HG03342 (cell line): ENCODE measurements around the gene DUSP21.
"Not testable (repeated sequence)": the region's sequence is repeated elsewhere in the genome, so short reads cannot be mapped to it uniquely, and the experiment has no call there.

Source experiments
- ATAC-seq: cut with Tn5 transposase; IDR thresholded peaks from one replicate; pipeline ENCODE4 v1.9.1; 2021; ENCODE audit warnings: mild to moderate bottlenecking, moderate library complexity; ENCODE audit not compliant: unreplicated experiment

DUSP21 gene

DNA sequence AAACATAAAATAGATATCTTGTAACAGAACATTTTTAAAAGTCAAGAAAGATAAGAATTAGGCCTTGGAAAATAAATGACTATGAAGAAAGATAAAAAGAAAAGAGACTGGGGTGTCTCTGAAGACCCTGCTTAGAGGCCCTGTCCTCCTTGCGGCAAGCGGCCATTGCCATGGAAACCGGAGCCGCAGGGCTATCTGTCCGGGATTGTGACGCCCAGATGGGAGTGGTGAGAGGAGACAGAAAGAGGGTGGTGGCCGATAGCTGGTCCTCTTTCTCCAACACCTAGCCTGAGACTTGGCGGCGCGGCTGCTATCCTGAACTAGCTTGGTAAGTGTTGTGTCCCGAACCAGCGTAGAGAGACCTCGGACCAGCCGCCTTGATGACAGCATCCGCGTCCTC, at the start of gene DUSP21:
Gene DUSP21, plus strand, starts transcription at position 269 of the 400 bp plus-strand sequence. Its CDS starts 112 bp downstream, at position 381.
- no peak for ATAC-seq

DNA sequence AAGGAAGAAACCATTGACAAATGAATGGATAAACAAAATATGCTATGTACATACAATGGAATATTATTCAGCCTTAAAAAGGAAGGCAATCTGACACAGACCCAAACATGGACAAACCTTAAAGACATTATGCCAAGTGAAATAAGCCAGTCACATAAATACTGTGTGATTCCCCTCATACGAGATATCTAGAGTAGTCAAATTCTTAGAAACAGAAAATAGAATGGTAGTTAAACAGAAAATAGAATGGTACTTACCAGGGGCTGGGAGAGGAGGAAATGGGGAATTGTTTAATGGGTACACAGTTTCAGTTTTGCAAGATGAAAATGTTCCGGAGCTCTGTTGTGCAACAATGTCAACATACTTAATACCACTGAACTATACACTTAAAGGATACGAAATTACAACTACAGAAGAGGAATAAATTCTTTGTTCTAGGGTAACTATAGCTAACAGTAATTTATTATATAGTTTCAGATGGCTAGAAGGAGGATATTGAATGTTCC, 47.8 kb upstream of the DUSP21 start:
- no peak for ATAC-seq

DNA sequence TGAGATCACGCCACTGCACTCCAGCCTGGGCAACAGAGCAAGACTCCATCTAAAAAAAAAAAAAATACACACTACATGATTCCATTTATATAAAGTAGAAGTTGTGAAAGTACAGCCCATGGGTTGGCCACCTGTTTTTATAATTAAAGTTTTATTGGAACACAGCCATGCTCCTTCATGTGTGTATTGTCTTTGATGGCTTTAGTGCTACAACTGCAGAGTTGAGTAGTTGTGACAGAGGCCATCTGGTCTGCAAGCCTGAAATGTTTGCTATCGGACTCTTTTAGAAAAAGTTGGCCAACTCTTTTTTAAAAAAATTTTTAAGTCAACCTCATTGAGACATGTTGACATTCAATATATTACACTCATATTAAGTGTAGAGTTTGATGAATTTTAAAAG, 41.2 kb upstream of the DUSP21 start:
- no peak for ATAC-seq

GRCh38 chrX:44815681-44816080, 28.1 kb upstream of the DUSP21 start:
- no peak for ATAC-seq

GRCh38 chrX:44816367-44816766, 27.5 kb upstream of the DUSP21 start:
- no peak for ATAC-seq

DNA sequence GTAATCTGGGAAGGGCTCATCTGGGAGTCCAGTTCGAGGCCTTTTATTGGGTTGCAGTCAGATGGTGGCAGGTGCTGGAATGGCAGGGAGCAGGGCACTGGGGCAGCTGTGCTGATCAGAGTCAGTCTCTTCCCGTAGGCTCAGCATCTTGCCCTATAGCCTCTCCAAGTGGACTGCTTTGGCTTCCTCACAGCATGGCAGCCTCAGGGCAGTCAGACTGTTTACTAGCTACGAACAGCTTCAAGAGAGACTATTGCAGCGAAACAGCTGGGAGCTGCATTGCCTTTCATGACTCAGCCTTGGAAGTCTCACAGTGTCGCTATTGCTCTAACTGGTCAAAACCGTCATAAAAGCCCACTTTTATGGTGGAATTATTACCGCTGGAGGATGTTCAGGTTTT, 26.8 kb upstream of the DUSP21 start:
- no peak for ATAC-seq

- ATAC-seq = no peak
Measured at GRCh38 chrX:44822601-44823000, 21.2 kb upstream of the DUSP21 start.

DNA sequence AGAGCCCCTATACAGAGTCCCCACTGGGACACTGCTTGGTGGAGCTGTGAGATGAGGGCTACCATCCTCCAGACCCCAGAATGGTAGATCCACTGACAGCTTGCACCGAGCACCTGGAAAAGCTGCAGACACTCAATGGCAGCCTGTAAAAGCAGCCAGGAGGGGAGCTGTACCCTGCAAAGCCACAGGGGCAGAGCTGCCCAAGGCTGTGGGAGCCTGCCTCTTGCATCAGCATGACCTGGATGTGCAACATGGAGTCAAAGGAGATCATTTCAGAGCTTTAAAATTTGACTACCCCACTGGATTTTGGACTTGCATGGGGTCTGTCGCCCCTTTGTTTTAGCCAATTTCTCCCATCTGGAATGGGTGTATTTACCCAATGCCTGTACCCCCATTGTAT, 20.6 kb upstream of the DUSP21 start:
- not testable (repeated sequence) for ATAC-seq

DNA sequence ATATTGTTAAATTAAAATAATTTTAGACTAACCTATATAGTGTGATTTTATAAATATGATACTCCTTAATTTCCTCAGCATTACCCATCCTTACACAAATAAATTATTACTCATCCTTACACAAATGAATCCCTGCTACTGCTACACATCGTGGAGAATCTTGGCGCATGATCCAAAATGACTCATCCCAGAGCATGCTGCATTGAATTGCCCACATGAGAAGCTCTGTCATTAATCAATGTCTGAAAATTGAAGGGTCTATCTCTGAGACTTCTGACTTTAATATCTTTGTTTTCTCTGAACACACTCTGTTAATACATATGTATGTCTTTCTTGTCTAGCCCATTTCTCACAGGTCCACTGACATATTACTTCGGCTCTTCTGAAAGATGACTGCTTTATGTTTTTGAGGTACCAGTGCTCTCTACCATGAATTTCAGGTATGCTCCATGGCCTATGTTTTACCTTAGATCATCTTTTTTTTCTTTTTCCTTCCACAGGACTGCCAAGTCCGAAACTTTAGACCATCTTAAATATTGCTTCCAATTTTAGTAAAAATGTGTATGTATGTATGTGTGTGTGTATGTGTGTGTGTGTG, 15.7 kb upstream of the DUSP21 start:
- ATAC-seq = no peak

DNA sequence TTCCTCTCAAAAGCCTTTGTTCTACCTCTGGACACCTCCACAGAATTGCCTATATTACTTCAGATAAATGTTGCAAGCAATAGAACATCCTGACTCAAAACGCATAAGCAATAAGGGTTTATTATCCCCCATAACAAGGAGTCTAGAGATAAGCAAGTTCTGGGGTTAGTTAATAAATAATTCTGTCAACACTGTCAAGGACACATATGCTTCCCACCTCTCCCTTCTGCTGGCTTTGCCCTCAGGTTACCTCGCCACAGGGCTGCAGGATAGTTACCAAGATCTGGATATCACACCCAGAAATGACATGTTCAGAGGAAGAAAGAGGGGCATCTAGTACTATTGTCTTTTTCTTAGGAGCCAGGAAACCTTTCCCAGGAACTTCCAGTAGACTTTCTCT, 14.0 kb upstream of the DUSP21 start:
- ATAC-seq = no peak

DNA sequence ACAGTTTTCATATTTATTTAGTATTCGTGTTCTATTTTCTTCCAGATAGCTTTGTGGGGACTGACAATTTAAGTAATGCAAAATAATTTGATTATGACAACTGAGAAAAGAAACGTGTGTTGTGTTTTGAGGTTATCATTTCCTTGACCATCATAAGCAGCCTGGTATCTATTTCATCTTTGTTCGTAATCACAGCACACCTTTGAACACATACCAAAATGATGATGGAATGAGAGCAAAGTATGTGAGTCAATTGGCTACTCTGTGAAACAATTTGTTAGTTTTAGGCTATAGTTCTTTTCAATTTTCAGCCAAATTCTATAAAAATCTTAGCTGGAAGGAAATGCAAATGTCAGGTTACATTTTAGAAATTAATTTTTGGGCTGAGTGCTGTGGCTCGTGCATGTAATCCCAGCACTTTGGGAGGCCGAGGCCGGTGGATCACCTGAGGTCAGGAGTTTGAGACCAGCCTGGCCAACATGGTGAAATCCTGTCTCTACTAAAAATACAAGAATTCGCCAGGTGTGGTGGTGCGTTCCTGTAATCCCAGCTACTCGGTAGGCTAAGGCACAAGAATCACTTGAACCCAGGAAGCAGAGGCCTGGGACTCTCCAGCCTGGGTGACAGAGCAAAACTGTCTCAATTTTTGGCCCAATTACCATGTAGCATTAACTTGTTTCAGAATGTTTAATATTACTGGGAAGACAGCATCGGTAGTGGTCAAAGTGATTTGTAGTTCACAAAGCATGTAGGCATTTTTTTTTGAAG, 1.1 kb upstream of the DUSP21 start:
- no peak for ATAC-seq

DNA sequence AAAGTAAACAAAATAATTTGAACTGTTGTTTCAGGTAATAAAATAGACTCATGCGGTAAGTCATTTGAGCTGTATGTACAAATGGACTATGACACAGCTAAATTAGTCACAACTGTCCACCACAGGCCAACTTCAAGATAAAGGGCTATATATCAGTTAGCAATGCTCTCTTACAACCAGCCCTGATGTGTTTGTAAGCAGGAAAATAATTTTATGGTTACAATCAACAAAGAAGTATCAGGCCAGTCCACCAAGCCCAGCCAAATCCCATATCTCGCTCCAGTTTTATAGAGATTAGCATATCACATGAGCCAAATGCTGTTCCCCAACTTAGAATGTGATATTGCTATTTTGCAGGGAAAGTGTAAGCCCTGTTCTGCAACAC, 511 bp upstream of the DUSP21 start:
- ATAC-seq = no peak

- ATAC-seq = no peak
Measured at GRCh38 chrX:44844204-44844603, 383 bp downstream of the DUSP21 start.

DNA sequence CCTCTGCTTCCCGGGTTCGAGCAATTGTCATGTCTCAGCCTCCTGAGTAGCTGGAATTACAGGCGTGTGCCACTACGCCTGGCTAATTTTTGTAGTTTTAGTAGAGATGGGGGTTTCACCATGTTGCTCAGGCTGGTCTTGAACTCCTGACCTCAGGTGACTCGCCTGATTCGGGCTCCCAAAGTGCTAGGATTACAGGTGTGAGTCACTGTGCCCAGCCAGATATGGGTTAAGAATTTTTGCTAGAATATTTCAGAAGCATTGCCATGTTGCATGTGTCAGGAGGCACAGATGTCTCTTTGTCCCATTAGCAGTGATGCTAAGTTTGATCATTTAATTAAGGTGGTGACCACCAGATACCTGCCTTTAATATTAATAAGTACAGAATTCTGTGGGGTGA, 7.1 kb downstream of the DUSP21 start:
- not testable (repeated sequence) for ATAC-seq

DNA sequence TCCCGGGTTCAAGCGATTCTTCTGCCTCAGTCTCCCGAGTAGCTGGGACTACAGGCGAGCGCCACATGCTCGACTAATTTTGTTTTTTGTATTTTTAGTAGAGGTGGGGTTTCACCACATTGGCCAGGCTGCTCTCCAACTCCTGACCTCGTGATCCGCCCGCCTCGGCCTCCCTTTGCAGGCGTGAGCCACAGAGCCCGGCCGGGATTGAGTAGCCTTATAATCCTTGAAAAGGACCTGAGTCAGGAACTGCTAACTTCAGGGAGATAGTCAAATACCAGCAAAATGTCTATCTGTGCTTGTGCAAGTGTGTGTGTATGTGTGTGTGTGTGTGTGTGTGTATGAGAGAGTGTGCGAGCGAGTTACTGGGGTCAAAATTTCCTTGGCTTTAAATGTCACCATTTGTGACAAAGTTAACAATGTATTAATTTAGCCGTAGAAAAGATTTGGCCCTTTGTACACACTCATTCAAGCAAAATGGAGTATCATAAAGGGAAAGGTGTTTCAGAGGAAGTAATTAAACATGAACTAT, 27.4 kb downstream of the DUSP21 start:
- ATAC-seq = no peak

DNA sequence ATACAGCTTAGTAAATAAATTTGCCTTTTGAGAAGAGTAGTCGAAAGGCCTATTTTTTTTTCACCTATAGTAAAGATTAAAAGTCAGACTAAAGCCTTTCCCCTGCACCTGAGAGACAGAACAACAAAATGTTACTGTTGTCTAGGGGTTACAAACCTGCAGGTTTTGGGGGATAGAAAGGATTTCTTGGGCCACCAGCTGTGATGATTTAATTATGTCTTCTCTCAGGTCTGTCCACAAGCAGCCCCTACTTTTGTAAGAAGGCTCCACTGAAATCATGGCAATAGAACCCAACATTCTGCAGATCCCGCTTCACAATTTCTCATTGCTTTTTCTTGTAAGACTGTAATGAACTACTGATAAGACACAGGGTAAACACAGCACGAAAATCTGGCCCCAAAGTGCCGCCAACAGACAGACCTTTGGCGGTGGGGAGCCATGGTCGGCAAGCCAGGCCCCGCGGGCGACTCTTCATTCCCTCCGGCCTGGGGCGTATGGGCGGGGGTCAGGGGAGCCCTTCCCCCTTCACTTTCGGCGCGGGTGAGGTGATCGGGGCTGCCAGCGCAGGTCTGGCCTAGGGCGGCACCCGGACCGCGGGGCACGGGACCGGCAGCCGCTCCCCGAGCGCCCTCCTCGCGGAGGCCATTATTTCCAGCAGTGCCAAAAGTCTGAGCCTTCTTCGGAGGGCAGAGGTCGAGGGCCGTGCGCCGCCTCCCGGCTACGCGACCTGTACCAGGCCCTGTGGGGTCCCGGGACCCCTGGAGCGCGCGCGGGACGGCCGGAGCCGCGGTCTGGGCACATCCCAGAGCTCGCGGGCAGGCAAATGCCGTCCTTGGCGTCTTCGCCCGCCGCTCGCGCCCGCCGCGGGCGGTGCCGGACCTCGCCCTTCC, 28.4 kb downstream of the DUSP21 start:
- ATAC-seq = peak; percentile 21

- ATAC-seq = peak; percentile 85
Measured at GRCh38 chrX:44872821-44873414, 29.1 kb downstream of the DUSP21 start, which contains the start of gene KDM6A. Gene KDM6A (plus strand): TSS chrX:44873188. CDS start chrX:44873552, 364 bp downstream.

DNA sequence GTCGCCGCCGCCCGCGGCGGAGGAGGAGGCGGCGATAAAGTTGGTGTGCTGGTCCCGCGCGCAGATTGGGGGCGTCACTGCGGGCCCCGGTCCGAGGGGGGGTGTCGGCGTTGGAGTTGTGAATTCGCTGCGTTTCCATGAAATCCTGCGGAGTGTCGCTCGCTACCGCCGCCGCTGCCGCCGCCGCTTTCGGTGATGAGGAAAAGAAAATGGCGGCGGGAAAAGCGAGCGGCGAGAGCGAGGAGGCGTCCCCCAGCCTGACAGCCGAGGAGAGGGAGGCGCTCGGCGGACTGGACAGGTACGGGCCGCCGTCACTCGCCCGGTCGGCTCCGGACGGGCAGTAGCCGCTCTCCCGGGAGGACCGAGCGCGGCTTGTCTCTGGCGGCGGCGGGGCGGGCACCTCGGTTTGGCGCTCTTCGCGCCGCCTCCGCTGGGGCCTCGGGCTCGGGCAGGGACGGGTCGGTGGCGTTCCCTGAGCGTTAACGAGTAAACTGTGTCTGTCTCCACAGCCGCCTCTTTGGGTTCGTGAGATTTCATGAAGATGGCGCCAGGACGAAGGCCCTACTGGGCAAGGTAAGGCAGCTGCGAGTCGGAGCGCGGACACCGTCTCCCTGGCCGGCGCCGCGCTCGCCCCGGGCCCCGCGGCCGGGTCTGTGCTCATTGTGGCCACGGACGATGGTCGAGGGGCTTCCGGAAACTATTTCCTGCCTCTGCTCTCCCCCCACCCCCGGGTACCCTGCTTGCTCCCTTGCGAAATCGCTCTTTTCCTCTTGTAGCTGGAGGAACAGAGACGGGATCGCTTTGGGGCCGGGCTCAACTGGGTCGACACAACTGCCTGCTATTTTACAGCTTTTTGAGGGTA, 29.8 kb downstream of the DUSP21 start:
- ATAC-seq = peak; percentile 13

DNA sequence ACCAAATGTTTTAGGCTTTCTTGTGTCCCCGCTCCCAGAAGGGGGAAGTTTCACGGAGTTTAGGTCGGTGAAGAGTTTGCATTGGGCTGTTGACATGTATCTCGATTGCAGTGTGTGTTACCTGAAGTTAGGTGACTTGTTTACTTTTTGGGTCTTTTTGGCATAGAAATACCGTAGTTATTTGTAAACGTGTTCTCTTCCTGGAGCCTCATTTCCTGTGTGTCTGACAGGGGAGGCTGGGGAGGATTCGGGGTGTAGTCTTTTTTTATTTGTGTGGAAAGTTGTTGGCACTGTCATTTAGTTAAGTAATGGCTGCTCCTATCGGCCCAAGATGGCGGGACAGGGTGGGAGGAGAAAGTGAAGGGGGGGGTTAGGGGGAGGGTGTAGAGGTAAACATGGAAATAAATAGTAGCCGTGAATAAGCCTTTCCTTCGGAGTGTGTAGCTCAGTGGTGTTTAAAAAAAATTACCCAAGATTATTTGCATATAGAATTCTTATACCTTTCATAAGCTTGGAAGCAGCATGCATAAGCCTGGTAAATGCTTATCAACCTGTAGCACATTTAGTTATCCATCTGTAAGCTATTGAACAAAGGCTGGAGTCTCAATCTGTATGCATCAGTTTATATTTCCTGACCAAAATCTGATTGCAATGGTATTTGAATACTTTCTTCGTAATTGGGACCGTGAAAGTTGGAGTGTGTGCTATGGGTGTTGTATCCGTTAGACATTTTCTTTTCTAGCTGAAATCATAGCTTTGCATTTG, 30.8 kb downstream of the DUSP21 start:
- no peak for ATAC-seq
